ENCODE data around the gene DET1. TPM values are rescaled to one million over a fixed set of nuclear protein-coding genes. Genes with fewer than 3 reads are reported as not detected.
"Not testable (repeated sequence)": the region's sequence is repeated elsewhere in the genome, so short reads cannot be mapped to it uniquely, and the experiment has no call there.

Gene DET1
- total and polyA plus RNA-seq, 2 donors, result 4.1 to 5.0 TPM

- Histone ChIP-seq H3K36me3 (ENCODE audit: control insufficient read depth in 2 of 2, insufficient read depth in 2 of 2, low read length in 1 of 2) (peaks cover 16 to 18% of the 10 kb centered on the region in 2 donors), H3K4me1 (ENCODE audit: control insufficient read depth in 2 of 2, insufficient read depth in 2 of 2, low read length in 2 of 2) (no peaks in the 10 kb centered on the region), H3K27me3 (ENCODE audit: control insufficient read depth in 2 of 2, insufficient read depth in 1 of 2, low read length in 1 of 2) (no peaks in the 10 kb centered on the region), H3K27ac (ENCODE audit: low read depth in 1 of 2, low read length in 1 of 2) (no peak overlapping the region), H3K9me3 (ENCODE audit: control insufficient read depth in 2 of 2, insufficient read depth in 1 of 2, low read length in 1 of 2) (no peaks in the 10 kb centered on the region), H3K4me3 (ENCODE audit: low read length in 2 of 2) (no peak overlapping the region)
- 84% methylated on average over 8 of the region's 8 CpGs for WGBS
- DNase-seq (ENCODE audit: low read depth in 6 of 9, low spot score in 9 of 9), result no peak
These were observed 65.5 kb downstream of the DET1 start for GRCh38 chr15:88480981-88481380.

- WGBS, result 68% methylated on average over 3 of the region's 3 CpGs
- Histone ChIP-seq H3K36me3 (ENCODE audit: control insufficient read depth in 2 of 2, insufficient read depth in 2 of 2, low read length in 1 of 2) (peaks cover 27 to 28% of the 10 kb centered on the region in 2 donors), H3K4me1 (ENCODE audit: control insufficient read depth in 2 of 2, insufficient read depth in 2 of 2, low read length in 2 of 2) (no peaks in the 10 kb centered on the region), H3K27me3 (ENCODE audit: control insufficient read depth in 2 of 2, insufficient read depth in 1 of 2, low read length in 1 of 2) (no peaks in the 10 kb centered on the region), H3K4me3 (ENCODE audit: low read length in 2 of 2) (no peak overlapping the region), H3K9me3 (ENCODE audit: control insufficient read depth in 2 of 2, insufficient read depth in 1 of 2, low read length in 1 of 2) (no peaks in the 10 kb centered on the region), H3K27ac (ENCODE audit: low read depth in 1 of 2, low read length in 1 of 2) (no peak overlapping the region)
- no peak for DNase-seq (ENCODE audit: low read depth in 6 of 9, low spot score in 9 of 9)
These were observed 67.3 kb downstream of the DET1 start for GRCh38 chr15:88479169-88479568.

GRCh38 chr15:88477904-88478303 lies 68.6 kb downstream of the DET1 start:
- Histone ChIP-seq H3K27me3 (ENCODE audit: control insufficient read depth in 2 of 2, insufficient read depth in 1 of 2, low read length in 1 of 2) (no peaks in the 10 kb centered on the region), H3K4me1 (ENCODE audit: control insufficient read depth in 2 of 2, insufficient read depth in 2 of 2, low read length in 2 of 2) (no peaks in the 10 kb centered on the region), H3K4me3 (ENCODE audit: low read length in 2 of 2) (no peak overlapping the region), H3K36me3 (ENCODE audit: control insufficient read depth in 2 of 2, insufficient read depth in 2 of 2, low read length in 1 of 2) (peaks cover 32 to 36% of the 10 kb centered on the region in 2 donors), H3K27ac (ENCODE audit: low read depth in 1 of 2, low read length in 1 of 2) (no peak overlapping the region), H3K9me3 (ENCODE audit: control insufficient read depth in 2 of 2, insufficient read depth in 1 of 2, low read length in 1 of 2) (no peaks in the 10 kb centered on the region)
- 97% methylated on average over 5 of the region's 5 CpGs for WGBS
- DNase-seq (ENCODE audit: low read depth in 6 of 9, low spot score in 9 of 9), result no peak

- DNase-seq (ENCODE audit: low read depth in 6 of 9, low spot score in 9 of 9), result no peak
- WGBS, result 97% methylated on average over 7 of the region's 7 CpGs
- Histone ChIP-seq H3K27me3 (ENCODE audit: control insufficient read depth in 2 of 2, insufficient read depth in 1 of 2, low read length in 1 of 2) (no peaks in the 10 kb centered on the region), H3K27ac (ENCODE audit: low read depth in 1 of 2, low read length in 1 of 2) (no peak overlapping the region), H3K4me3 (ENCODE audit: low read length in 2 of 2) (no peak overlapping the region), H3K36me3 (ENCODE audit: control insufficient read depth in 2 of 2, insufficient read depth in 2 of 2, low read length in 1 of 2) (peaks cover 38 to 41% of the 10 kb centered on the region in 2 donors), H3K9me3 (ENCODE audit: control insufficient read depth in 2 of 2, insufficient read depth in 1 of 2, low read length in 1 of 2) (no peaks in the 10 kb centered on the region), H3K4me1 (ENCODE audit: control insufficient read depth in 2 of 2, insufficient read depth in 2 of 2, low read length in 2 of 2) (no peaks in the 10 kb centered on the region)
These were observed 69.4 kb downstream of the DET1 start for GRCh38 chr15:88477126-88477525.

GRCh38 chr15:88476635-88477060 lies 69.8 kb downstream of the DET1 start:
- no peaks in the 10 kb centered on the region for H3K9me3 ChIP-seq (ENCODE audit: control insufficient read depth in 2 of 2, insufficient read depth in 1 of 2, low read length in 1 of 2)
- H3K27ac ChIP-seq (ENCODE audit: low read depth in 1 of 2, low read length in 1 of 2), result no peak overlapping the region
- H3K4me1 ChIP-seq (ENCODE audit: control insufficient read depth in 2 of 2, insufficient read depth in 2 of 2, low read length in 2 of 2), result no peaks in the 10 kb centered on the region
- peaks cover 38 to 45% of the 10 kb centered on the region in 2 donors for H3K36me3 ChIP-seq (ENCODE audit: control insufficient read depth in 2 of 2, insufficient read depth in 2 of 2, low read length in 1 of 2)
- no peak overlapping the region for H3K4me3 ChIP-seq (ENCODE audit: low read length in 2 of 2)
- 92% methylated on average over 8 of the region's 8 CpGs for WGBS
- DNase-seq (ENCODE audit: low read depth in 6 of 9, low spot score in 9 of 9), result peak in 3 of 9 donors; percentile 15 to 41 (median 25)
- H3K27me3 ChIP-seq (ENCODE audit: control insufficient read depth in 2 of 2, insufficient read depth in 1 of 2, low read length in 1 of 2), result no peaks in the 10 kb centered on the region

- not testable (repeated sequence) for H3K27me3 ChIP-seq (ENCODE audit: control insufficient read depth in 2 of 2, insufficient read depth in 1 of 2, low read length in 1 of 2); DNase-seq (ENCODE audit: low read depth in 6 of 9, low spot score in 9 of 9); H3K9me3 ChIP-seq (ENCODE audit: control insufficient read depth in 2 of 2, insufficient read depth in 1 of 2, low read length in 1 of 2); H3K27ac ChIP-seq (ENCODE audit: low read depth in 1 of 2, low read length in 1 of 2); H3K4me3 ChIP-seq (ENCODE audit: low read length in 2 of 2); H3K4me1 ChIP-seq (ENCODE audit: control insufficient read depth in 2 of 2, insufficient read depth in 2 of 2, low read length in 2 of 2)
- WGBS, result 98% methylated on average over 4 of the region's 4 CpGs
- H3K36me3 ChIP-seq (ENCODE audit: control insufficient read depth in 2 of 2, insufficient read depth in 2 of 2, low read length in 1 of 2), result peaks cover 43 to 46% of the 10 kb centered on the region in 2 donors
These were observed 72.7 kb downstream of the DET1 start for GRCh38 chr15:88473661-88474293.

GRCh38 chr15:88472225-88472624 lies 74.3 kb downstream of the DET1 start:
- no peak overlapping the region for H3K4me3 ChIP-seq (ENCODE audit: low read length in 2 of 2)
- 99% methylated on average over 4 of the region's 4 CpGs for WGBS
- peaks cover 36 to 37% of the 10 kb centered on the region in 2 donors for H3K36me3 ChIP-seq (ENCODE audit: control insufficient read depth in 2 of 2, insufficient read depth in 2 of 2, low read length in 1 of 2)
- no peaks in the 10 kb centered on the region for H3K27me3 ChIP-seq (ENCODE audit: control insufficient read depth in 2 of 2, insufficient read depth in 1 of 2, low read length in 1 of 2)
- no peaks in the 10 kb centered on the region for H3K9me3 ChIP-seq (ENCODE audit: control insufficient read depth in 2 of 2, insufficient read depth in 1 of 2, low read length in 1 of 2)
- no peak overlapping the region for H3K27ac ChIP-seq (ENCODE audit: low read depth in 1 of 2, low read length in 1 of 2)
- DNase-seq (ENCODE audit: low read depth in 6 of 9, low spot score in 9 of 9), result no peak
- H3K4me1 ChIP-seq (ENCODE audit: control insufficient read depth in 2 of 2, insufficient read depth in 2 of 2, low read length in 2 of 2), result peaks cover 7 to 8% of the 10 kb centered on the region in 2 donors

GRCh38 chr15:88470625-88471372 lies 75.7 kb downstream of the DET1 start:
- no peak overlapping the region for H3K4me3 ChIP-seq (ENCODE audit: low read length in 2 of 2)
- H3K4me1 ChIP-seq (ENCODE audit: control insufficient read depth in 2 of 2, insufficient read depth in 2 of 2, low read length in 2 of 2), result peaks cover 10 to 13% of the 10 kb centered on the region in 2 donors
- DNase-seq (ENCODE audit: low read depth in 6 of 9, low spot score in 9 of 9), result no peak
- H3K36me3 ChIP-seq (ENCODE audit: control insufficient read depth in 2 of 2, insufficient read depth in 2 of 2, low read length in 1 of 2), result peaks cover 26 to 27% of the 10 kb centered on the region in 2 donors
- 98% methylated on average over 6 of the region's 6 CpGs for WGBS
- no peaks in the 10 kb centered on the region for H3K9me3 ChIP-seq (ENCODE audit: control insufficient read depth in 2 of 2, insufficient read depth in 1 of 2, low read length in 1 of 2)
- H3K27me3 ChIP-seq (ENCODE audit: control insufficient read depth in 2 of 2, insufficient read depth in 1 of 2, low read length in 1 of 2), result no peaks in the 10 kb centered on the region
- no peak overlapping the region for H3K27ac ChIP-seq (ENCODE audit: low read depth in 1 of 2, low read length in 1 of 2)

- Histone ChIP-seq H3K27ac (ENCODE audit: low read depth in 1 of 2, low read length in 1 of 2) (no peak overlapping the region), H3K36me3 (ENCODE audit: control insufficient read depth in 2 of 2, insufficient read depth in 2 of 2, low read length in 1 of 2) (peaks cover 22 to 23% of the 10 kb centered on the region in 2 donors), H3K4me1 (ENCODE audit: control insufficient read depth in 2 of 2, insufficient read depth in 2 of 2, low read length in 2 of 2) (peaks cover 10 to 13% of the 10 kb centered on the region in 2 donors), H3K4me3 (ENCODE audit: low read length in 2 of 2) (no peak overlapping the region), H3K27me3 (ENCODE audit: control insufficient read depth in 2 of 2, insufficient read depth in 1 of 2, low read length in 1 of 2) (no peaks in the 10 kb centered on the region), H3K9me3 (ENCODE audit: control insufficient read depth in 2 of 2, insufficient read depth in 1 of 2, low read length in 1 of 2) (no peaks in the 10 kb centered on the region)
- WGBS, result 96% methylated on average over 2 of the region's 2 CpGs
- no peak for DNase-seq (ENCODE audit: low read depth in 6 of 9, low spot score in 9 of 9)
These were observed 77.2 kb downstream of the DET1 start for GRCh38 chr15:88469321-88469720.

All from thymus (tissue), 11 donors.